OCI-LY7 (cell line): Measurements from ENCODE around the gene SRRT.

Experiments used
- EZH2phosphoT487 ChIP-seq: fragments of 200-600 bp; sonication (generic); IDR thresholded peaks from 2 replicates; pipeline ENCODE4 v1.6.1; 2018; ENCODE audit warnings: low read depth, borderline replicate concordance, mild to moderate bottlenecking, mixed run types, antibody characterized with exemption, low read length, moderate library complexity, mixed read lengths
- TF ChIP-seq, protein P1 (sequence below): fragments of 200-600 bp; sonication (generic); conservative IDR thresholded peaks from 2 replicates; pipeline ENCODE4 v1.5.1; 2014; ENCODE audit warnings: mild to moderate bottlenecking, antibody characterized with exemption, low read length, moderate library complexity, mixed read lengths

DNA sequence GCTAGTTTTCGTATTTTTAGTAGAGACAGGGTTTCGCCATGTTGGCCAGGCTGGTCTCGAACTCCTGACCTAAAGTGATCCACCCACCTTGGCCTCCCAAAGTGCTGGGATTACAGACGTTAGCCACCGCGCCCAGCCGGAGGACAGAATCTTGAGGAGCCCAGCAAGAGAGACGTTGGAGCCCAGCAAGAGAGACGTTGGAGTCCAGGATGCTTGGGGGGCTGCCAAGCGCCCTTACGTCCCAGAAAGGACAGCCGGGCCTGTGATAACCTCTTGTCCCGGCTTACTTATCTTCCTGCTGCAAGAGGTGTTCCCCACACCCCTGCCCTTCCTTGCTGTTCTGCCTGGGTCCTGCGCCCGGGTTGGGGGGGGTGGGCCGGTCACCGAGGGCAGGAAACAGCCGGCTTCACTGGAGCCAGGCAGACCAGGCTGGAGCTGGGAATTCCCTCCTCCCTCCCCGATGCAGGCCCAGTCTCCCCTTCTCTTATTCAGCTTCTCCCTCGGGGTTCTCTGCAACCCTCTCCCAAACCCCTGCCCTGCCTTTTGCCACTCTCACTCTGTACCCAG lies 45.7 kb upstream of the SRRT start:
- TF ChIP-seq, protein P1, sequence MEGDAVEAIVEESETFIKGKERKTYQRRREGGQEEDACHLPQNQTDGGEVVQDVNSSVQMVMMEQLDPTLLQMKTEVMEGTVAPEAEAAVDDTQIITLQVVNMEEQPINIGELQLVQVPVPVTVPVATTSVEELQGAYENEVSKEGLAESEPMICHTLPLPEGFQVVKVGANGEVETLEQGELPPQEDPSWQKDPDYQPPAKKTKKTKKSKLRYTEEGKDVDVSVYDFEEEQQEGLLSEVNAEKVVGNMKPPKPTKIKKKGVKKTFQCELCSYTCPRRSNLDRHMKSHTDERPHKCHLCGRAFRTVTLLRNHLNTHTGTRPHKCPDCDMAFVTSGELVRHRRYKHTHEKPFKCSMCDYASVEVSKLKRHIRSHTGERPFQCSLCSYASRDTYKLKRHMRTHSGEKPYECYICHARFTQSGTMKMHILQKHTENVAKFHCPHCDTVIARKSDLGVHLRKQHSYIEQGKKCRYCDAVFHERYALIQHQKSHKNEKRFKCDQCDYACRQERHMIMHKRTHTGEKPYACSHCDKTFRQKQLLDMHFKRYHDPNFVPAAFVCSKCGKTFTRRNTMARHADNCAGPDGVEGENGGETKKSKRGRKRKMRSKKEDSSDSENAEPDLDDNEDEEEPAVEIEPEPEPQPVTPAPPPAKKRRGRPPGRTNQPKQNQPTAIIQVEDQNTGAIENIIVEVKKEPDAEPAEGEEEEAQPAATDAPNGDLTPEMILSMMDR, result no peak
- no peak for TF ChIP-seq EZH2phosphoT487
